Activated T-helper 9 cell treated with anti-CD3 and anti-CD28 coated beads, Interleukin-2, amount 50 U/mL, for 16 hours (primary cell): ENCODE measurements around the gene MEGF9.

ENCODE experiments used
- DNase-seq: peaks from one replicate; pipeline ENCODE4 v3.0.0-alpha.2; 2020; ENCODE audit warnings: low read depth

MEGF9 gene

GRCh38 chr9:120730654-120731514 lies 16.6 kb upstream of the MEGF9 start:
- no peak for DNase-seq

- DNase-seq = no peak
These were observed 15.5 kb upstream of the MEGF9 start for GRCh38 chr9:120729791-120730241.

GRCh38 chr9:120726484-120726883 lies 12.2 kb upstream of the MEGF9 start:
- no peak for DNase-seq

DNA sequence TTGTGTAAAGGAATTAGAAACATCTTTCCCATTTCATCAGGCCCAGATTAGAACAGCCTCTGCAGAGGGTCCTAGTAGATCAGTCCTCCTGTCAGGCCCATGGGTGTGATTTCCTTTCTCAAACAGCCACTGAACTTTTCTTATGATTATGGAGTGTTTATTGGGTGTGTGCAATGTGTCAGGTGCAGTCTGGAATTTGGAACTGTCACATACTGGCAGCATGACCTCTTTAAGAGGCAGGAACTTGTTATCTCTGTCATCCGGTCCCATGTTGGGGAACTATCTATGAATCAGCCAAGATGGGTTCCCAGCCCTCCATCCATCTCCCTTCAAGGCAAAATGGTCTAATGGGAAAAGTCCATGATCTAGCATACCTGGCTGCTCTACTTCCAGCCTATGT lies 11.6 kb upstream of the MEGF9 start:
- no peak for DNase-seq

- DNase-seq = no peak
These were observed 10.6 kb upstream of the MEGF9 start for GRCh38 chr9:120724757-120725400.

DNA sequence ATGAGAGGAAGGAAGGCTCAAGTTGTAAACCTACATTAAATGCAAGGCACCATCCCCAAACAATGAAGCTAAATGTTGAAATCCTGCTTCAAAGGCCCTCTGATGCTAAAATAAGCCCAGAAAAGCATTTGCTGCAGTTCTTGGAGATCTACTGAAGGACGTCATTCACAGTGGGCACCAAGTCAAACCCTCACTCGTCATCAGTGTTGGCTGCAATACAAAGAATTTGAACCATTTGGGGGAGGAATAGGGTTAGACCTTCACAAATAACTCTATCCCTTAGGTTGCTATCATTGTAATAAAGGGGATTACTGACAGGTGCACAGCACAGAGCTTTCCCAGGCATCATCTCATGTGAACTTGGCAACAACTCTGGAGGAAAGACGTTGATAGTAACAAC lies 9.3 kb upstream of the MEGF9 start:
- no peak for DNase-seq

DNA sequence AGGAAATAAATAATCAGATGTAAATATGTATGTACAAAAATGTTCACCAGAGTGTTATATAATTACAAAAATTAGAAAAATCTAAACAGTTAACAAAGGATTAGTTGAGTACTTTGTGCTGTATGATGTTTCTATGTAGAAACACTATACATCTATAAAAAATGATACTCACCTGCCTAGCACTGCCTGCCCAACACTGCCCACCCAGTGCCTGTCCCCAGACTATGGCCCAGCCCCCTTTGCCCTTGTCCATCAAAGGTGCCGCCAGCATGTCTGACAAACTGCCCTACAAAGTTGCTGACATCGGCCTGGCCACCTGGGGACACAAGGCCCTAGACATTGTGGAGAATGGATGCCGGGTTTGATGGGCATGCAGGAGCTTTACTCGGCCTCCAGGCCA lies 6.1 kb upstream of the MEGF9 start:
- DNase-seq = no peak

GRCh38 chr9:120718316-120718715 lies 4.0 kb upstream of the MEGF9 start:
- DNase-seq = no peak

GRCh38 chr9:120717176-120717575 lies 2.9 kb upstream of the MEGF9 start:
- DNase-seq = no peak

GRCh38 chr9:120716483-120716882 lies 2.2 kb upstream of the MEGF9 start:
- no peak for DNase-seq

GRCh38 chr9:120715389-120715924 lies 1.2 kb upstream of the MEGF9 start:
- DNase-seq = no peak

DNA sequence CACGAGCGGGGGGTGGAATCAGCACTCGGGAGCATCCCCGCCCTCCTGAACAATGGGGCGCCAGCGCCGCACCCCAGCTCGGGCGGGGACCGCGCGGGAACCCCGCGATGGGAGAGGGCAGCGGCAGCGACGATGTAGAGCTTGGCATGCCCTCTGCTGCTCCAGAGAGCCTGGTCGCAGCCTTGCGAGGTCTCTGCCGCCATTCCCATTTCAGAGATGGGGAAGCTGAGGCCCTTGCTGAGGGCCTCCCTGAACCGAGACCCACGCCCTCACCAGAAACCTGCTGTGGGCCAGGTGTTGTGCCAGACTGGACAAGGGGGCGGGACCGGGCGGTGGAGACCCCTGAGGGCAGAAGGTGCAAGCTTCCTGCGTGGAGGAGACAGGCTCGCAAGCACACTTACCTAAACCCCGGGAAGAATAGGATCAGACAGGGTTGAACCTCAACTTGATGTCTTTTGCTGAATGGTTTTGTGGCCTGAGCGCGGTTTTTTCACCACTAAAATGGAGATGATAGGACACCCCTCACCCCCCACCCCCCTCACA lies 647 bp upstream of the MEGF9 start:
- DNase-seq = no peak

- no peak for DNase-seq
These were observed 798 bp downstream of the MEGF9 start for GRCh38 chr9:120713257-120714087.

DNA sequence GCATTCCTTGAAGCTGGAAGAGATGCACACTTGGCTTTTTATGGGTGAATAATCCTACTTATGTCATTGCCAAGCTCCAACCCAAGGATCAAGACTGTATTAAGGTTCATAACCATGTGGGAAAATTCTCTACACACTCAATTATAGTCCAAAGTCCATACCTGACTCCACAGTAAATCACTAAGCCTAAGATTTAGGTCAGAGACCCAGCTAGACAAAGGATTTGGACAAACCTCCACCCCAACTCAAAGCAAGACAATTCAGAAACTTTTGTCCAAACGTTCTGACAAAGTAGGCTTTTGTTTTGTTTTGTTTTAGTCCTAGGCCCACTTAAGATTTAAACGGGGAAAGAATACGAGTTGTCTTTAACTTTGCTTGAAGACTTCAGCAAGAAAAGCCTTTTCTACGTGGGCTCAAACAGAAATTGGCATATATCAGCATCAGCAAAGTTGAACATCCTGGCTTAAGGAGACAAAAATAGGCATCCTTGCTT lies 1.7 kb downstream of the MEGF9 start:
- DNase-seq = no peak

- DNase-seq = no peak
These were observed 2.3 kb downstream of the MEGF9 start for GRCh38 chr9:120711841-120712538.

GRCh38 chr9:120711354-120711753 lies 2.9 kb downstream of the MEGF9 start:
- DNase-seq = no peak

- no peak for DNase-seq
These were observed 3.9 kb downstream of the MEGF9 start for GRCh38 chr9:120710110-120710981.

DNA sequence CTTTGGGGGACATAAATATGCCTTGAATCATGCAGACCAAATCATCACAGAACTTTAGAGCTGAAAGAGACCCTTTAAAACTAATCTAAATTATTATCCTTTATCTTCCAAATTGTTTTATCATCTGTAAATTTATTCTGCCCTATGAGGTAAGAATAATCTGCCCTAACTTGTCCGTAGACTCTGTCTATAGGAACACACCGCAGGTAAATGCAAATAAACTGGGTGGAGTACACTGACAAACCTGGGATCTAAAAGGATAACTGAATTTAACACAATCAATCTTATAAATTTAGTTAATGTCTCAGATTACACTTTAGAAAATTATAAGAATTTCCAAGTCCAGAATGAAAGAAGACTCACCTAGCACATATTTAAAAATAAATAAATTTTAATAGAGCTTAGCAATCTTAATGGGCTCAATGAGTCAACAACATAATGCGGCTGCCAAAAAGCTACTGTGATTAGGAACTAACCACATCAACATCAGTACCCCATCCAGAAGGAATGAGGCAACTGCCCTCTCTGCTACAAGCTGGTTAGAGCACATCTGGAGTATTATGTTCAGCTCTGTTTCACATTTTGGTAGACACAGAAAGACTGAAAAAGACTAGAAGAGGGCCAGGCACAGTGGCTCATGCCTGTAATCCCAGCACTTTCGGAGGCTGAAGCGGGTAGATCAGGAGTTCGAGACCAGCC lies 5.6 kb downstream of the MEGF9 start:
- DNase-seq = no peak

DNA sequence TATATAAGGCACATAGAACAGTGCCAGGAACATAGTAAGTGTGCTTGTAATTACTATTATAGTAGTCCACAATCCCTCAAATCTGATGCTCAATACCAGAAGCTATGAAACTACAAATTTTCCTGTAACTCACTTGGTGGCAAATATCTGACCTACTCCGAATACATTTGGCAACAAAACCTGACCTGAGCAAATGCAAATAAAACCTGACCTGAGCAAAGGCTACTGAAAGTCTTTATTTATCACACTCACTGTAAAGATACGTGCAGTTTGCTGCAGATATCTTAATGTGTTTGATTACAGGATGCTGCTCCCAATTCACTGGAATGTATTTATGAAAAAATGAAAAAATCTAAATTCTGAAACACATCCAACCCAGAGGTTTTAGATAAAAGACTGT lies 7.1 kb downstream of the MEGF9 start:
- DNase-seq = no peak

DNA sequence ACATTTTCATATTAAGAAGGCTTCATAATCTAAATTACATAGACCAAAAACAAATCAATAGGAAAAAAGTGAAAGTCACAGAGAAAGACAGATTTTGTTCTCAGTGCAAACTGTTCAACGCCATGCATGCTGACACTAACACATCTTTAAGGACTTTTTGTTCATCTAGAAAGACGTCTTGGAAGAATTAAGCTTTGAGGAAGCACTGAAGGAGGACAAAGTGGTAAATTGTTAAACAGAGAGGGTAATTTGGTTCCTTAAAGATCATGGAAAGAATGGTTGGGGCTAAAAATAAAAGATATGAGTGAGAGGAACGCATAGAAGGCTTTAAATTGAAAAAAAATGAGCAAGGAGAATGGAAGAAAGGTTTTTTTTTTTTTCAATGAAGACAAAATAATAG lies 9.1 kb downstream of the MEGF9 start:
- DNase-seq = no peak
